Spleen (tissue), 7 donors: ENCODE results near the gene FAM234B.

Source experiments
- CTCF ChIP-seq, 11 experiments: fragments of 200-600 bp in 7 of 11; fragments of 450-650 bp in 4 of 11; sonication (generic) in 4 of 11; IDR thresholded peaks in 8 of 11; conservative IDR thresholded peaks in 3 of 11; 1 replicate in 7 of 11; 2 replicates in 4 of 11; pipeline versions ENCODE4 v1.4.0 to v1.8.0; 2016 to 2021; ENCODE audit warnings: antibody characterized with exemption in 11 of 11, inconsistent platforms in 4 of 11, mild to moderate bottlenecking in 1 of 11
- POLR2A ChIP-seq, 3 donors: fragments of 450-650 bp; IDR thresholded peaks; one replicate each; pipeline ENCODE4 v1.5.1; 2017; ENCODE audit warnings: antibody characterized with exemption in 3 of 3, mild to moderate bottlenecking in 1 of 3
- POLR2AphosphoS5 ChIP-seq, 3 donors: sonication (generic); formaldehyde crosslinking; IDR thresholded peaks; one replicate each; pipeline ENCODE4 v1.5.1; 2017; ENCODE audit warnings: antibody characterized with exemption in 3 of 3
- donor health status: DM: no; HTN: no; CAD: no; lungs with moderate emphysema.
- donor health status: DM: no; HTN: no; CAD: no.
- donor health status: DM: no; HTN: no; CAD: no.

- TF ChIP-seq CTCF (IDR thresholded peaks at IDR 0.05 in 8 of 11, conservative IDR thresholded peaks at IDR 0.05 in 3 of 11), result no peak
- no peak for TF ChIP-seq POLR2AphosphoS5 (IDR thresholded peaks at IDR 0.05)
- no peak for TF ChIP-seq POLR2A (IDR thresholded peaks at IDR 0.05)
Observed at GRCh38 chr12:13002301-13003097, 41.7 kb upstream of the FAM234B start.
